GM18858 (cell line): Measurements from ENCODE around the gene SELE.
"Not testable (repeated sequence)": the region's sequence is repeated elsewhere in the genome, so short reads cannot be mapped to it uniquely, and the experiment has no call there.

Source experiments
- ATAC-seq: cut with Tn5 transposase; IDR thresholded peaks from one replicate; pipeline ENCODE4 v1.9.1; 2021; ENCODE audit not compliant: unreplicated experiment

The SELE gene

DNA sequence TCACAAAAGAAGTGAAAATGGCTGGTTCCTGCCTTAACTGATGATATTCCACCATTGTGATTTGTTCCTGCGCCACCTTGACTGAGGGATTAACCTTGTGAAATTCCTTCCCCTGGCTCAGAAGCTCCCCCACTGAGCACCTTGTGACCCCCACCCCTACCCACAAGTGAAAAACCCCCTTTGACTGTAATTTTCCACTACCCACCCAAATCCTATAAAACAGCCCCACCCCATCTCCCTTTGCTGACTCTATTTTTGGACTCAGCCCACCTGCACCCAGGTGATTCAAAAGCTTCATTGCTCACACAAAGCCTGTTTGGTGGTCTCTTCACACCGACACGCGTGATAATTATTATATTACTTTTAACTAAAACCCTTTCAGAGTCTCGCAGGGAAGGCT is 45.5 kb downstream of the SELE start:
- not testable (repeated sequence) for ATAC-seq

DNA sequence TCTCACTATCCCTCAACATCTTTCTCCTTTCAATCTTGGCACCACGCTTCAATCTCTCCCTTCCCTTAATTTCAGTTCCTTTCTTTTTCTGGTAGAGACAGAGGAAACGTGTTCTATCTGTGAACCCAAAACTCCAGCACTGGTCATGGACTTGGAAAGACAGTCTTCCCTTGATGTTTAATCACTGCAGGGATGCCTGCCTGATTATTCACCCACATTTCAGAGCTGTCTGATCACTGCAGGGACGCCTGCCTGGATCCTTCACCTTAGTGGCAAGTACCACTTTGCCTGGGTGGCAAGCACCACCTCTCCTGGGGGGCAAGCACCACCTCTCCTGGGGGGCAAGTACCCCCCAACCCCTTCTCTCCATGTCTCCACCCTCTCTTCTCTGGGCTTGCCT is 50.2 kb downstream of the SELE start:
- no peak for ATAC-seq

DNA sequence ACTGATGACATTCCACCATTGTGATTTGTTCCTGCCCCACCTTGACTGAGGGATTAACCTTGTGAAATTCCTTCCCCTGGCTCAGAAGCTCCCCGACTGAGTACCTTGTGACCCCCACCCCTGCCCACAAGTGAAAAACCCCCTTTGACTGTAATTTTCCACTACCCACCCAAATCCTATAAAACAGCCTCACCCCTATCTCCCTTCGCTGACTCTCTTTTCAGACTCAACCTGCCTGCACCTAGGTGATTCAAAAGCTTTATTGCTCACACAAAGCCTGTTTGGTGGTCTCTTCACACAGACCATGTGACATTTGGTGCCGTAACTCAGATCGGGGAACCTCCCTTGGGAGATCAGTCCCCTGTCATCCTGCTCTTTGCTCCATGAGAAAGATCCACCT is 50.7 kb downstream of the SELE start:
- ATAC-seq: not testable (repeated sequence)

DNA sequence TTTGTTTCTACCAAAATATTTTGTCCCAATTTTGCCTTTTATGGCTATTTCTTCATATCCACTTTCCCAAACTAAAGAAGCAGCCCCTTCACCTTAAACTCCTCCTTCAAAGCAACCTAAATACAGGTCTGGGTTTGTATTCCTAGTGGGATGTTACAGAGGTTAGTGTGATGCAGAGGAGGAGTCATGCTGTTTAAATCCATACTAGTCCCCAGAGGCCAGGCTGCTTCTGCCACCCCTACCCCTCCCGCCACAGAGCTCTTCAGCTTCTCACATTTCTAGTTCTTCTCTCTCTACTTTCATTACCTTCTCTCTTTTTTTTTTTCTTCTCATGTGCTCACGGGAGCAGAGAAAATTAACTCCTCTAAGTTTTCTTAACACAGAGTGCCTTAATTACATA is 51.8 kb downstream of the SELE start:
- no peak for ATAC-seq

GRCh38 chr1:169681140-169681539 is 52.7 kb downstream of the SELE start:
- no peak for ATAC-seq

GRCh38 chr1:169680377-169681019 is 53.4 kb downstream of the SELE start:
- ATAC-seq: peak; percentile 62

- no peak for ATAC-seq
Measured at GRCh38 chr1:169679692-169680091, 54.2 kb downstream of the SELE start.

DNA sequence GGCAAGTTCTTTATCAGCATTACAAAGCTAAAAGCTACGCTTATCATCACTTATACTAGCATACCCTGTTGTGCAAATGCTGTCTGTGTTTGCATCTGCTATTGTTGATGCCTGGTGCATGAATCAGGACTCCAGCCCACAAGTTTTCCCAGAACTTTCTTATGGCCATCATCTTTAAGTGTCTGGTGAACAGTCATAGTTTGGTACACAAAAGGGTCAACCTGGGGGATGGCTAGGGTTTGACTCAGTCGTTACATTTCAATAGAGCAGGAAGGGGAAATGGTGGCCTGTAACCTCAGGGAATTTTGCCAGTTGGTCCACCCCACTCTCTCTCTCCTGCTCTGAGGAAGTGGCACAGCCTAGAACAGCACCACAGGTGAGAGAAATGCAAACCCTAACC is 57.9 kb downstream of the SELE start:
- no peak for ATAC-seq
